Neuronal stem cell (in vitro differentiated cells): Measurements from ENCODE around the gene BID.
A peak's percentile ranks its signal among the peaks of the same experiment; 100 is the strongest.

ENCODE experiments used
- DNase-seq: peaks from one replicate; pipeline ENCODE4 v3.0.0-alpha.2; 2013; ENCODE audit warnings: low spot score
- H2AFZ ChIP-seq: one replicate; pipeline ENCODE4 v1.6.1; 2013; ENCODE audit warnings: mild to moderate bottlenecking, low read length, inconsistent platforms
- H2AK5ac ChIP-seq: 2 replicates; pipeline ENCODE4 v1.6.1; 2013; ENCODE audit warnings: low read depth, mild to moderate bottlenecking, inconsistent platforms, low read length, moderate library complexity, mixed read lengths
- H2BK120ac ChIP-seq: 2 replicates; pipeline ENCODE4 v1.6.1; 2013; ENCODE audit warnings: low read depth, mild to moderate bottlenecking, inconsistent platforms, low read length, moderate library complexity, mixed read lengths
- H2BK12ac ChIP-seq: one replicate; pipeline ENCODE4 v1.6.1; 2013; ENCODE audit warnings: low read length, inconsistent platforms
- H2BK15ac ChIP-seq: 2 replicates; pipeline ENCODE4 v1.6.1; 2013; ENCODE audit warnings: mild to moderate bottlenecking, low read length, inconsistent platforms, mixed read lengths
- H2BK5ac ChIP-seq: one replicate; pipeline ENCODE4 v1.6.1; 2013; ENCODE audit warnings: inconsistent platforms, mild to moderate bottlenecking, low read length, moderate library complexity
- H3K14ac ChIP-seq: one replicate; pipeline ENCODE4 v1.6.1; 2013; ENCODE audit warnings: low read length, inconsistent platforms
- H3K18ac ChIP-seq: 2 replicates; pipeline ENCODE4 v1.6.1; 2013; ENCODE audit warnings: low read length, inconsistent platforms
- H3K23ac ChIP-seq: 2 replicates; pipeline ENCODE4 v1.6.1; 2013; ENCODE audit warnings: low read depth, mild to moderate bottlenecking, mixed read lengths, low read length, inconsistent platforms; ENCODE audit not compliant: poor library complexity
- H3K27ac ChIP-seq: replicated peaks from 3 replicates; pipeline ENCODE4 v1.5.1; 2013; ENCODE audit warnings: low read length, inconsistent platforms
- H3K27me3 ChIP-seq, 3 experiments: 2 replicates each; pipeline ENCODE4 v1.6.1; 2013; ENCODE audit warnings: low read length in 3 of 3, mild to moderate bottlenecking in 2 of 3, inconsistent platforms in 1 of 3, low read depth in 1 of 3, mixed read lengths in 1 of 3, moderate library complexity in 1 of 3; ENCODE audit not compliant: control insufficient read depth in 3 of 3, insufficient read depth in 3 of 3
- H3K36me3 ChIP-seq, 2 donors: replicated peaks in 1 of 2; 2 replicates each; pipeline ENCODE4 v1.6.1; 2013; ENCODE audit warnings: low read length in 2 of 2; ENCODE audit not compliant: control insufficient read depth in 2 of 2, insufficient read depth in 2 of 2
- H3K4ac ChIP-seq: 2 replicates; pipeline ENCODE4 v1.6.1; 2013; ENCODE audit warnings: inconsistent platforms, mild to moderate bottlenecking, low read length, moderate library complexity
- H3K4me1 ChIP-seq, 2 donors: 1 replicate in 1 of 2; 2 replicates in 1 of 2; pipeline ENCODE4 v1.6.1; 2013; ENCODE audit warnings: low read length in 2 of 2, low read depth in 1 of 2; ENCODE audit not compliant: control insufficient read depth in 2 of 2, insufficient read depth in 1 of 2
- H3K4me2 ChIP-seq: one replicate; pipeline ENCODE4 v1.6.1; 2013; ENCODE audit warnings: mild to moderate bottlenecking, low read length, inconsistent platforms; ENCODE audit not compliant: insufficient read depth, poor library complexity, severe bottlenecking
- H3K4me3 ChIP-seq, 2 donors: 2 replicates each; pipeline ENCODE4 v1.5.1; 2013; ENCODE audit warnings: low read length in 2 of 2, mild to moderate bottlenecking in 2 of 2, inconsistent platforms in 1 of 2, moderate library complexity in 1 of 2
- H3K79me1 ChIP-seq: one replicate; pipeline ENCODE4 v1.6.1; 2013; ENCODE audit warnings: low read depth, mild to moderate bottlenecking, inconsistent platforms, low read length, moderate library complexity
- H3K9ac ChIP-seq: one replicate; pipeline ENCODE4 v1.6.1; 2013; ENCODE audit warnings: mild to moderate bottlenecking, low read depth, low read length, inconsistent platforms; ENCODE audit not compliant: poor library complexity
- H3K9me3 ChIP-seq, 2 donors: replicated peaks in 1 of 2; 2 replicates each; pipeline versions ENCODE3 to v1.6.1; 2013; ENCODE audit warnings: low read length in 2 of 2, mild to moderate bottlenecking in 2 of 2, inconsistent platforms in 1 of 2, low read depth in 1 of 2, mixed read lengths in 1 of 2, moderate library complexity in 1 of 2; ENCODE audit not compliant: control insufficient read depth in 2 of 2, insufficient read depth in 1 of 2
- H4K8ac ChIP-seq: one replicate; pipeline ENCODE4 v1.6.1; 2013; ENCODE audit warnings: low read depth, mild to moderate bottlenecking, inconsistent platforms, low read length, moderate library complexity
- H4K91ac ChIP-seq: one replicate; pipeline ENCODE4 v1.6.1; 2013; ENCODE audit warnings: low read length, low read depth, mild to moderate bottlenecking, inconsistent platforms; ENCODE audit not compliant: poor library complexity
- WGBS, 2 donors: extraction: QIAGEN DNeasy Blood & Tissue Kit; methylation state at CpG; one replicate each; pipeline ENCODE4 v1.1.7; 2013; ENCODE audit warnings: missing lambda C conversion rate in 2 of 2, mixed read lengths in 1 of 2; ENCODE audit not compliant: insufficient read length in 2 of 2, insufficient replicate concordance in 1 of 2; ENCODE audit errors: extremely low coverage in 2 of 2; 5-methylcytosine and 5-hydroxymethylcytosine counted together

Gene BID

GRCh38 chr22:17706947-17707346 lies 67.3 kb downstream of the BID start:
- Histone ChIP-seq H3K18ac (no peak overlapping the region), H3K4me1 (peaks cover 1 to 5% of the 10 kb centered on the region in 2 donors), H3K4me2 (no peak overlapping the region), H3K4me3 (no peak overlapping the region), H3K79me1 (no peaks in the 10 kb centered on the region), H3K9ac (no peak overlapping the region), H3K27ac (no peak overlapping the region), H3K14ac (no peak overlapping the region), H2AFZ (no peak overlapping the region), H2BK15ac (no peak overlapping the region), H4K91ac (no peak overlapping the region), H2BK12ac (no peak overlapping the region), H2BK5ac (no peak overlapping the region), H4K8ac (no peak overlapping the region), H3K4ac (no peak overlapping the region), H3K9me3 (no peaks in the 10 kb centered on the region), H2BK120ac (no peak overlapping the region), H2AK5ac (no peak overlapping the region), H3K36me3 (peaks cover 2 to 21% of the 10 kb centered on the region in 2 donors), H3K23ac (no peak overlapping the region), H3K27me3 (no peaks in the 10 kb centered on the region)
- DNase-seq: no peak
- no CpG with 5 or more reads among the region's 1 CpG for WGBS, 2 donors

GRCh38 chr22:17705951-17706900 lies 68.0 kb downstream of the BID start:
- H2BK5ac ChIP-seq: no peak overlapping the region
- DNase-seq: no peak
- no peak overlapping the region for H3K4me3 ChIP-seq

GRCh38 chr22:17705546-17705945 lies 68.7 kb downstream of the BID start:
- H3K27ac ChIP-seq: no peak overlapping the region
- no peak overlapping the region for H3K4me3 ChIP-seq

More at GRCh38 chr22:17705951-17706900, 68.0 kb downstream of the BID start:
- peak overlapping the region; percentile 14 for H2AFZ ChIP-seq
- peaks cover 1 to 5% of the 10 kb centered on the region in 2 donors for H3K4me1 ChIP-seq
- H4K8ac ChIP-seq: no peak overlapping the region
- H2BK120ac ChIP-seq: no peak overlapping the region
- H3K18ac ChIP-seq: no peak overlapping the region
- peak overlapping the region; percentile 12 for H3K9ac ChIP-seq
- no peaks in the 10 kb centered on the region for H3K9me3 ChIP-seq
- H3K36me3 ChIP-seq: peaks cover 2 to 22% of the 10 kb centered on the region in 2 donors
- H4K91ac ChIP-seq: no peak overlapping the region
- no CpG with 5 or more reads among the region's 9 CpGs for WGBS, 2 donors
- H2BK15ac ChIP-seq: no peak overlapping the region
- H3K14ac ChIP-seq: no peak overlapping the region
- H2BK12ac ChIP-seq: no peak overlapping the region
- no peak overlapping the region for H3K23ac ChIP-seq
- H3K27ac ChIP-seq: no peak overlapping the region
- H3K27me3 ChIP-seq: no peaks in the 10 kb centered on the region
- H3K4me2 ChIP-seq: no peak overlapping the region
- H3K4ac ChIP-seq: no peak overlapping the region
- H3K79me1 ChIP-seq: no peaks in the 10 kb centered on the region
- H2AK5ac ChIP-seq: no peak overlapping the region

GRCh38 chr22:17703811-17704210 lies 70.5 kb downstream of the BID start:
- no peak overlapping the region for H2AK5ac ChIP-seq
- H3K79me1 ChIP-seq: no peaks in the 10 kb centered on the region
- H4K91ac ChIP-seq: no peak overlapping the region
- H3K4ac ChIP-seq: no peak overlapping the region
- H3K27ac ChIP-seq: no peak overlapping the region
- H3K4me2 ChIP-seq: no peak overlapping the region
- no peak overlapping the region for H3K4me3 ChIP-seq
- H3K9ac ChIP-seq: no peak overlapping the region
- no peak overlapping the region for H3K18ac ChIP-seq
- no peak overlapping the region for H2BK15ac ChIP-seq
- no peak overlapping the region for H4K8ac ChIP-seq
- H3K27me3 ChIP-seq: no peaks in the 10 kb centered on the region
- H2BK12ac ChIP-seq: no peak overlapping the region
- H3K9me3 ChIP-seq: no peaks in the 10 kb centered on the region
- peaks cover 1 to 5% of the 10 kb centered on the region in 2 donors for H3K4me1 ChIP-seq
- H3K36me3 ChIP-seq: peaks cover 2 to 22% of the 10 kb centered on the region in 2 donors
- H2BK120ac ChIP-seq: no peak overlapping the region
- H3K23ac ChIP-seq: no peak overlapping the region
- WGBS, 2 donors: no CpG with 5 or more reads among the region's 2 CpGs
- no peak for DNase-seq
- no peak overlapping the region for H3K14ac ChIP-seq
- H2AFZ ChIP-seq: no peak overlapping the region
- H2BK5ac ChIP-seq: no peak overlapping the region

More at GRCh38 chr22:17705546-17705945, 68.7 kb downstream of the BID start:
- H2BK15ac ChIP-seq: no peak overlapping the region
- H3K9me3 ChIP-seq: no peaks in the 10 kb centered on the region
- H2AK5ac ChIP-seq: no peak overlapping the region
- H3K79me1 ChIP-seq: no peaks in the 10 kb centered on the region
- H3K4me2 ChIP-seq: no peak overlapping the region
- H4K91ac ChIP-seq: no peak overlapping the region
- no peak overlapping the region for H2BK5ac ChIP-seq
- no peak overlapping the region for H2AFZ ChIP-seq
- H3K23ac ChIP-seq: no peak overlapping the region
- no peak overlapping the region for H3K9ac ChIP-seq
- no peaks in the 10 kb centered on the region for H3K27me3 ChIP-seq
- no peak for DNase-seq
- H2BK12ac ChIP-seq: no peak overlapping the region
- H3K14ac ChIP-seq: no peak overlapping the region
- no peak overlapping the region for H2BK120ac ChIP-seq
- no peak overlapping the region for H4K8ac ChIP-seq
- H3K4me1 ChIP-seq: peaks cover 1 to 5% of the 10 kb centered on the region in 2 donors
- no peak overlapping the region for H3K18ac ChIP-seq
- no CpG with 5 or more reads among the region's 7 CpGs for WGBS, 2 donors
- no peak overlapping the region for H3K4ac ChIP-seq
- peaks cover 2 to 22% of the 10 kb centered on the region in 2 donors for H3K36me3 ChIP-seq
